Right lobe of liver (tissue), 4 donors: Measurements from ENCODE around the gene NPAS4.

Experiments used
- POLR2A ChIP-seq: fragments of 450-650 bp; IDR thresholded peaks from one replicate; pipeline ENCODE4 v1.6.1; 2017; ENCODE audit warnings: antibody characterized with exemption, mild to moderate bottlenecking
- TF ChIP-seq, protein P1 (sequence below), 4 donors: fragments of 200-600 bp in 3 of 4; fragments of 450-650 bp in 1 of 4; IDR thresholded peaks; one replicate each; pipeline versions ENCODE4 v1.5.1 to v1.8.0; 2016 to 2022; ENCODE audit warnings: antibody characterized with exemption in 4 of 4, mild to moderate bottlenecking in 2 of 4
- donor health status: DM: no; HTN: no; CAD: no.
- donor health status: DM: no; HTN: no; CAD: no.
- donor health status: DM: no; HTN: yes; CAD: no.

DNA sequence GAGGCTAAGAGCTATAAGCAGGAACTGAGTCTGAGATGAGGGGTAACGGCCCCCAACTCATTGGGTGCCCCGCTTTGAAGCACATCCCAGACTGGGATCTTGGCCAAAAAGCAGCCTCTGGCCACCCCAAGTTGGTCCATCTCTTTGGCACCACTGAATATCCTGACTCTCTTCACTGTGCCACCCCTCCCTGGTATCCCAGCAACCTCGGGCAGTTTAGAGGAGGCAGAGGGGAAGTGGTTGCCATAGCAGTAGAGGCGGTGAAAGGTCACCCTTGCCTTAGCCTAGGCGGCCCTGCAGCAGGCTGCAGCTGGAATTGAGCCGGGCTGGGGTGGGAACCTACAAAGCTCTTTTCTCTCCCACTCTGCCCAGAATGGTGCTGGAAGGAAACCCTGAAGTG is 46.9 kb downstream of the NPAS4 start:
- TF ChIP-seq POLR2A: no peak
- TF ChIP-seq, protein P1, sequence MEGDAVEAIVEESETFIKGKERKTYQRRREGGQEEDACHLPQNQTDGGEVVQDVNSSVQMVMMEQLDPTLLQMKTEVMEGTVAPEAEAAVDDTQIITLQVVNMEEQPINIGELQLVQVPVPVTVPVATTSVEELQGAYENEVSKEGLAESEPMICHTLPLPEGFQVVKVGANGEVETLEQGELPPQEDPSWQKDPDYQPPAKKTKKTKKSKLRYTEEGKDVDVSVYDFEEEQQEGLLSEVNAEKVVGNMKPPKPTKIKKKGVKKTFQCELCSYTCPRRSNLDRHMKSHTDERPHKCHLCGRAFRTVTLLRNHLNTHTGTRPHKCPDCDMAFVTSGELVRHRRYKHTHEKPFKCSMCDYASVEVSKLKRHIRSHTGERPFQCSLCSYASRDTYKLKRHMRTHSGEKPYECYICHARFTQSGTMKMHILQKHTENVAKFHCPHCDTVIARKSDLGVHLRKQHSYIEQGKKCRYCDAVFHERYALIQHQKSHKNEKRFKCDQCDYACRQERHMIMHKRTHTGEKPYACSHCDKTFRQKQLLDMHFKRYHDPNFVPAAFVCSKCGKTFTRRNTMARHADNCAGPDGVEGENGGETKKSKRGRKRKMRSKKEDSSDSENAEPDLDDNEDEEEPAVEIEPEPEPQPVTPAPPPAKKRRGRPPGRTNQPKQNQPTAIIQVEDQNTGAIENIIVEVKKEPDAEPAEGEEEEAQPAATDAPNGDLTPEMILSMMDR (IDR thresholded peaks at IDR 0.05): no peak
